ENCODE results near the gene DENND2A. TPM values are rescaled to one million over a fixed set of nuclear protein-coding genes. Genes with fewer than 3 reads are reported as not detected.

DENND2A gene
- total RNA-seq, 1 experiment from 2014 or later = 10.0 TPM

DNA sequence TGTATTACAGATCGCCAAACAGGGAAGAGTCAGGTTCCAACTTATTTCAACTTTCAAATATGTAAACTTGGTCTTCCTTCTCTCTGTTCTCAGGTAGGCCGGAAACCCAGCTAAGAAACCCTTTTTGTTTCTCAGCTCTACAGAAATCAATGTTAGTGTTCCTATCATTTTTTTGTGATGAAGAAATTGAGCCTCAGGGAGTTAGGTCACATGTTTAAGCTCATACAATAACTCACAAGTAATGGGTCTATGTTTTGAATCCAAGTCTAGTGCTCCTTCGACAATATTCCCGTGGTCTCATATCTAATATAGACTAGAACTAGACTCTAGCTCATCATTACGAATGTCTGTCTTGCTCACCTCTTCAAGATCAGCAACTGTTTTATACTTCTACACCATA, 22.3 kb downstream of the DENND2A start (continued):
- TF ChIP-seq SP1 (CRISPR knock-in tag; conservative IDR thresholded peaks at IDR 0.05) (no peak), JAZF1 (CRISPR knock-in tag; IDR thresholded peaks at IDR 0.05) (no peak)
- TF ChIP-seq, protein P1, sequence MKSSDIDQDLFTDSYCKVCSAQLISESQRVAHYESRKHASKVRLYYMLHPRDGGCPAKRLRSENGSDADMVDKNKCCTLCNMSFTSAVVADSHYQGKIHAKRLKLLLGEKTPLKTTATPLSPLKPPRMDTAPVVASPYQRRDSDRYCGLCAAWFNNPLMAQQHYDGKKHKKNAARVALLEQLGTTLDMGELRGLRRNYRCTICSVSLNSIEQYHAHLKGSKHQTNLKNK (CRISPR knock-in tag; IDR thresholded peaks at IDR 0.05) = no peak

DNA sequence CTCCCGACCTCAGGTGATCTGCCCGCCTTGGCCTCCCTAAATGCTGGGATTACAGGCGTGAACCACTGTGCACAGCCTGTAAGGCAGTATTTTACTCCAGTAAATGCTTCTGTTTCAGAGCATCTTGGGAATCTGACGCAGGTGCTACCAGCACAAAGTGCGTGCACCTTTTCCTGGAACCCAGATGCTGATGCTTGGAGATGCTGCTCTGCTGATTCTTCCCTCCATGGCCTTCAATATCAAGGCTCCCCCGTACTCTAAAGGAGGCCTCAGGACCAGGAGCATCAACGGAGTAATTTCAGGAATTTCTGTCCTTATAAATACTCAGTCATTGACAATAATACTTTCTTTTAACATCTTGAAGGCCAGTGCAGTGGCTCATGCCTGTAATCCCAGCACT, 23.5 kb downstream of the DENND2A start:
- H3K27ac Mint-ChIP-seq = no peak overlapping the region
- no peaks in the 10 kb centered on the region for H3K4me1 Mint-ChIP-seq
- ChIA-PET POLR2A (no interaction called here), CTCF (no interaction called here)
- no peaks in the 10 kb centered on the region for H3K36me3 Mint-ChIP-seq
- H3K9me3 Mint-ChIP-seq = no peaks in the 10 kb centered on the region
- no peaks in the 10 kb centered on the region; the same call in 1 of the 2 replicates for H3K27me3 Mint-ChIP-seq (ENCODE audit: low read depth)
- no peak overlapping the region for H3K4me3 Mint-ChIP-seq
- ATAC-seq = no peak
- no peak for TF ChIP-seq ZNF317 (CRISPR knock-in tag; IDR thresholded peaks at IDR 0.05; ENCODE audit: borderline replicate concordance, low read depth)
- DNase-seq (ENCODE audit: low spot score) = no peak

DNA sequence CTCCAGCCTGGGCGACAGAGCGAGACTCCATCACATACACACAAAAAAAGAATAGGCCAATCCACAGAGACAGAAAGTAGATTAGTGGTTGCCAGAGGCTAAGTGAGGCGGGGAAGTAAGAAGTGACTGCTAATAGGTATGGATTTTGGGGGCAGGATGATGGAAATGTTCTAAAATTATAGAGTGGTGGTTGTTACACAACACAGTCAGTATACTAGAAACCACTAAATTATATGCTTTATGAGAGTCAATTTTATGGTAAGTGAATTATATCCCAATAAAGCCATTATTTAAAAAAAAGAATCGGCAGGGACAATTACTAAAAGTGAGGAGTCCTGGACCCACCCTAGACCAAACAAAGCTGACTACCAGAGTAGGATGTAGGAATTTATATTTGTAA, 24.3 kb downstream of the DENND2A start:
- Mint-ChIP-seq H3K27ac (no peak overlapping the region), H3K36me3 (no peaks in the 10 kb centered on the region)
- CTCF ChIA-PET = no interaction called here

More for the DNA sequence above, 24.3 kb downstream of the DENND2A start:
- Mint-ChIP-seq H3K27me3 (ENCODE audit: low read depth) (no peaks in the 10 kb centered on the region; the same call in 1 of the 2 replicates), H3K4me3 (no peak overlapping the region), H3K9me3 (no peaks in the 10 kb centered on the region), H3K4me1 (no peaks in the 10 kb centered on the region)
- no peak for DNase-seq (ENCODE audit: low spot score)
- POLR2A ChIA-PET = no interaction called here
- ATAC-seq = no peak
- TF ChIP-seq, protein P2, sequence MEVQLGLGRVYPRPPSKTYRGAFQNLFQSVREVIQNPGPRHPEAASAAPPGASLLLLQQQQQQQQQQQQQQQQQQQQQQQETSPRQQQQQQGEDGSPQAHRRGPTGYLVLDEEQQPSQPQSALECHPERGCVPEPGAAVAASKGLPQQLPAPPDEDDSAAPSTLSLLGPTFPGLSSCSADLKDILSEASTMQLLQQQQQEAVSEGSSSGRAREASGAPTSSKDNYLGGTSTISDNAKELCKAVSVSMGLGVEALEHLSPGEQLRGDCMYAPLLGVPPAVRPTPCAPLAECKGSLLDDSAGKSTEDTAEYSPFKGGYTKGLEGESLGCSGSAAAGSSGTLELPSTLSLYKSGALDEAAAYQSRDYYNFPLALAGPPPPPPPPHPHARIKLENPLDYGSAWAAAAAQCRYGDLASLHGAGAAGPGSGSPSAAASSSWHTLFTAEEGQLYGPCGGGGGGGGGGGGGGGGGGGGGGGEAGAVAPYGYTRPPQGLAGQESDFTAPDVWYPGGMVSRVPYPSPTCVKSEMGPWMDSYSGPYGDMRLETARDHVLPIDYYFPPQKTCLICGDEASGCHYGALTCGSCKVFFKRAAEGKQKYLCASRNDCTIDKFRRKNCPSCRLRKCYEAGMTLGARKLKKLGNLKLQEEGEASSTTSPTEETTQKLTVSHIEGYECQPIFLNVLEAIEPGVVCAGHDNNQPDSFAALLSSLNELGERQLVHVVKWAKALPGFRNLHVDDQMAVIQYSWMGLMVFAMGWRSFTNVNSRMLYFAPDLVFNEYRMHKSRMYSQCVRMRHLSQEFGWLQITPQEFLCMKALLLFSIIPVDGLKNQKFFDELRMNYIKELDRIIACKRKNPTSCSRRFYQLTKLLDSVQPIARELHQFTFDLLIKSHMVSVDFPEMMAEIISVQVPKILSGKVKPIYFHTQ (CRISPR knock-in tag; IDR thresholded peaks at IDR 0.05) = no peak
- TF ChIP-seq, protein P3, sequence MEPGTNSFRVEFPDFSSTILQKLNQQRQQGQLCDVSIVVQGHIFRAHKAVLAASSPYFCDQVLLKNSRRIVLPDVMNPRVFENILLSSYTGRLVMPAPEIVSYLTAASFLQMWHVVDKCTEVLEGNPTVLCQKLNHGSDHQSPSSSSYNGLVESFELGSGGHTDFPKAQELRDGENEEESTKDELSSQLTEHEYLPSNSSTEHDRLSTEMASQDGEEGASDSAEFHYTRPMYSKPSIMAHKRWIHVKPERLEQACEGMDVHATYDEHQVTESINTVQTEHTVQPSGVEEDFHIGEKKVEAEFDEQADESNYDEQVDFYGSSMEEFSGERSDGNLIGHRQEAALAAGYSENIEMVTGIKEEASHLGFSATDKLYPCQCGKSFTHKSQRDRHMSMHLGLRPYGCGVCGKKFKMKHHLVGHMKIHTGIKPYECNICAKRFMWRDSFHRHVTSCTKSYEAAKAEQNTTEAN (CRISPR knock-in tag; IDR thresholded peaks at IDR 0.05) = no peak
- TF ChIP-seq FOXP1 (CRISPR knock-in tag; IDR thresholded peaks at IDR 0.05; ENCODE audit: borderline replicate concordance) (no peak), ZNF219 (CRISPR knock-in tag; IDR thresholded peaks at IDR 0.05; ENCODE audit: borderline replicate concordance) (no peak), JUN (CRISPR knock-in tag; IDR thresholded peaks at IDR 0.05) (no peak), CBFB (CRISPR knock-in tag; IDR thresholded peaks at IDR 0.05; ENCODE audit: low read depth) (no peak), RELA (CRISPR knock-in tag; IDR thresholded peaks at IDR 0.05; ENCODE audit: borderline replicate concordance) (no peak), RORB (CRISPR knock-in tag; IDR thresholded peaks at IDR 0.05) (no peak), ATF1 (CRISPR knock-in tag; IDR thresholded peaks at IDR 0.05) (no peak), TCF7 (CRISPR knock-in tag; IDR thresholded peaks at IDR 0.05; ENCODE audit: low read depth) (no peak), ZNF423 (CRISPR knock-in tag; IDR thresholded peaks at IDR 0.05) (no peak)
- TF ChIP-seq, protein P4, sequence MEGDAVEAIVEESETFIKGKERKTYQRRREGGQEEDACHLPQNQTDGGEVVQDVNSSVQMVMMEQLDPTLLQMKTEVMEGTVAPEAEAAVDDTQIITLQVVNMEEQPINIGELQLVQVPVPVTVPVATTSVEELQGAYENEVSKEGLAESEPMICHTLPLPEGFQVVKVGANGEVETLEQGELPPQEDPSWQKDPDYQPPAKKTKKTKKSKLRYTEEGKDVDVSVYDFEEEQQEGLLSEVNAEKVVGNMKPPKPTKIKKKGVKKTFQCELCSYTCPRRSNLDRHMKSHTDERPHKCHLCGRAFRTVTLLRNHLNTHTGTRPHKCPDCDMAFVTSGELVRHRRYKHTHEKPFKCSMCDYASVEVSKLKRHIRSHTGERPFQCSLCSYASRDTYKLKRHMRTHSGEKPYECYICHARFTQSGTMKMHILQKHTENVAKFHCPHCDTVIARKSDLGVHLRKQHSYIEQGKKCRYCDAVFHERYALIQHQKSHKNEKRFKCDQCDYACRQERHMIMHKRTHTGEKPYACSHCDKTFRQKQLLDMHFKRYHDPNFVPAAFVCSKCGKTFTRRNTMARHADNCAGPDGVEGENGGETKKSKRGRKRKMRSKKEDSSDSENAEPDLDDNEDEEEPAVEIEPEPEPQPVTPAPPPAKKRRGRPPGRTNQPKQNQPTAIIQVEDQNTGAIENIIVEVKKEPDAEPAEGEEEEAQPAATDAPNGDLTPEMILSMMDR (IDR thresholded peaks at IDR 0.05) = no peak
- TF ChIP-seq, protein P5, sequence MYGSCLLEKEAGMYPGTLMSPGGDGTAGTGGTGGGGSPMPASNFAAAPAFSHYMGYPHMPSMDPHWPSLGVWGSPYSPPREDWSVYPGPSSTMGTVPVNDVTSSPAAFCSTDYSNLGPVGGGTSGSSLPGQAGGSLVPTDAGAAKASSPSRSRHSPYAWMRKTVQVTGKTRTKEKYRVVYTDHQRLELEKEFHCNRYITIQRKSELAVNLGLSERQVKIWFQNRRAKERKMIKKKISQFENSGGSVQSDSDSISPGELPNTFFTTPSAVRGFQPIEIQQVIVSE (CRISPR knock-in tag; IDR thresholded peaks at IDR 0.05; ENCODE audit: borderline replicate concordance) = no peak
- TF ChIP-seq, protein P6, sequence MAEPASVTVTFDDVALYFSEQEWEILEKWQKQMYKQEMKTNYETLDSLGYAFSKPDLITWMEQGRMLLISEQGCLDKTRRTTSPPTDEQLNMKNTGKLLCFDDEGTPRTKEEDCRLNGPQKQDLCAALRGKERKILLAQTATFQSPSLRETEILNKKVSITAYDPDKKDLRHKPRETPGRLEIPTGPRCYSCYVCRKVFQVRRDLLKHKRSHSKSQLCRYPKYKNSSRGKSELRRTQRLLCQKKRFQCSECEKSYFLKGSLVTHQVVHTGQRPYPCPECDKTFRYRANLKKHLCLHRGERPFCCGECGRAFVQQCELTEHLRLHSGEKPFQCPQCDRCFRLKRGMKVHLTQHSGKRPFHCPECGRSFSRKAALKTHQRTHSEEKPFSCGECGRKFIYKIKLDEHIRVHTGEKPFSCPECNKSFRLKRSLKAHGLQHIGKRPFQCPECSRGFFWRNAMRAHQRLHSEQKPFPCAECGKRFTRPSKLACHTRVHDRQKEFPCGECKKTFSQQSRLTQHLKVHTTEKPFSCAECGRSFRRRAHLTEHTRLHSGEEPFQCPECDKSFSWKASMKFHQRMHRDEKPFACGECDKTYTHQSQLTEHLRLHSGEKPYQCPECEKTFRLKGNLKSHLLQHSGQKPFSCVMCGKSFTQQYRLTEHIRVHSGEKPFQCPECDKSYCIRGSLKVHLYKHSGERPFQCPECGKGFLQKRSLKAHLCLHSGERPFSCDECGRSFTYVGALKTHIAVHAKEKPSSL (CRISPR knock-in tag; conservative IDR thresholded peaks at IDR 0.05) = no peak
- TF ChIP-seq, protein P7, sequence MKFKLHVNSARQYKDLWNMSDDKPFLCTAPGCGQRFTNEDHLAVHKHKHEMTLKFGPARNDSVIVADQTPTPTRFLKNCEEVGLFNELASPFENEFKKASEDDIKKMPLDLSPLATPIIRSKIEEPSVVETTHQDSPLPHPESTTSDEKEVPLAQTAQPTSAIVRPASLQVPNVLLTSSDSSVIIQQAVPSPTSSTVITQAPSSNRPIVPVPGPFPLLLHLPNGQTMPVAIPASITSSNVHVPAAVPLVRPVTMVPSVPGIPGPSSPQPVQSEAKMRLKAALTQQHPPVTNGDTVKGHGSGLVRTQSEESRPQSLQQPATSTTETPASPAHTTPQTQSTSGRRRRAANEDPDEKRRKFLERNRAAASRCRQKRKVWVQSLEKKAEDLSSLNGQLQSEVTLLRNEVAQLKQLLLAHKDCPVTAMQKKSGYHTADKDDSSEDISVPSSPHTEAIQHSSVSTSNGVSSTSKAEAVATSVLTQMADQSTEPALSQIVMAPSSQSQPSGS (CRISPR knock-in tag; IDR thresholded peaks at IDR 0.05; ENCODE audit: borderline replicate concordance, low read depth) = no peak
